Measurements from ENCODE around the gene OR1F1.

OR1F1 gene

GRCh38 chr16:3141781-3142311, 46.2 kb upstream of the OR1F1 start:
- H3K4me3 ChIP-seq (ENCODE audit: low read depth, low read length), result no peak overlapping the region
- DNase-seq, result no peak
- H3K27me3 ChIP-seq (replicated peaks), result no peaks in the 10 kb centered on the region
- in situ Hi-C loops (cut with HindIII; ENCODE audit: low pct_ligation_motif_present, low sequenced_read_pairs), result no loop called here
- peaks cover 16% of the 10 kb centered on the region for H3K36me3 ChIP-seq (replicated peaks)
- TF ChIP-seq CTCF (IDR thresholded peaks at IDR 0.05; ENCODE audit: low read depth, low read length, missing control alignments), result no peak
- no peak overlapping the region for H3K27ac ChIP-seq

GRCh38 chr16:3142327-3142726, 45.7 kb upstream of the OR1F1 start:
- DNase-seq, result no peak
- H3K36me3 ChIP-seq (replicated peaks), result peaks cover 16% of the 10 kb centered on the region
- no peaks in the 10 kb centered on the region for H3K27me3 ChIP-seq (replicated peaks)
- H3K4me3 ChIP-seq (ENCODE audit: low read depth, low read length), result no peak overlapping the region
- in situ Hi-C loops (cut with HindIII; ENCODE audit: low pct_ligation_motif_present, low sequenced_read_pairs), result no loop called here
- TF ChIP-seq CTCF (IDR thresholded peaks at IDR 0.05; ENCODE audit: low read depth, low read length, missing control alignments), result no peak
- H3K27ac ChIP-seq, result no peak overlapping the region

- no peak for TF ChIP-seq CTCF (IDR thresholded peaks at IDR 0.05; ENCODE audit: low read depth, low read length, missing control alignments)
- in situ Hi-C loops (cut with HindIII; ENCODE audit: low pct_ligation_motif_present, low sequenced_read_pairs), result no loop called here
- Histone ChIP-seq H3K4me3 (ENCODE audit: low read depth, low read length) (no peak overlapping the region), H3K36me3 (replicated peaks) (peaks cover 16% of the 10 kb centered on the region), H3K27ac (no peak overlapping the region), H3K27me3 (replicated peaks) (no peaks in the 10 kb centered on the region)
- DNase-seq, result no peak
Observed at GRCh38 chr16:3142770-3143169, 45.2 kb upstream of the OR1F1 start.

GRCh38 chr16:3143189-3143588, 44.8 kb upstream of the OR1F1 start:
- H3K4me3 ChIP-seq (ENCODE audit: low read depth, low read length), result no peak overlapping the region
- H3K36me3 ChIP-seq (replicated peaks), result peaks cover 16% of the 10 kb centered on the region
- no peak overlapping the region for H3K27ac ChIP-seq
- no peak for DNase-seq
- in situ Hi-C loops (cut with HindIII; ENCODE audit: low pct_ligation_motif_present, low sequenced_read_pairs), result no loop called here
- no peak for TF ChIP-seq CTCF (IDR thresholded peaks at IDR 0.05; ENCODE audit: low read depth, low read length, missing control alignments)
- no peaks in the 10 kb centered on the region for H3K27me3 ChIP-seq (replicated peaks)

- in situ Hi-C loops (cut with HindIII; ENCODE audit: low pct_ligation_motif_present, low sequenced_read_pairs), result no loop called here
- no peak for DNase-seq
- Histone ChIP-seq H3K36me3 (replicated peaks) (peaks cover 16% of the 10 kb centered on the region), H3K4me3 (ENCODE audit: low read depth, low read length) (no peak overlapping the region), H3K27me3 (replicated peaks) (no peaks in the 10 kb centered on the region), H3K27ac (no peak overlapping the region)
- no peak for TF ChIP-seq CTCF (IDR thresholded peaks at IDR 0.05; ENCODE audit: low read depth, low read length, missing control alignments)
Observed at GRCh38 chr16:3143598-3144320, 44.2 kb upstream of the OR1F1 start.

All from brain microvascular endothelial cell (primary cell).